ENCODE results near the gene EIF3K.

Gene EIF3K

DNA sequence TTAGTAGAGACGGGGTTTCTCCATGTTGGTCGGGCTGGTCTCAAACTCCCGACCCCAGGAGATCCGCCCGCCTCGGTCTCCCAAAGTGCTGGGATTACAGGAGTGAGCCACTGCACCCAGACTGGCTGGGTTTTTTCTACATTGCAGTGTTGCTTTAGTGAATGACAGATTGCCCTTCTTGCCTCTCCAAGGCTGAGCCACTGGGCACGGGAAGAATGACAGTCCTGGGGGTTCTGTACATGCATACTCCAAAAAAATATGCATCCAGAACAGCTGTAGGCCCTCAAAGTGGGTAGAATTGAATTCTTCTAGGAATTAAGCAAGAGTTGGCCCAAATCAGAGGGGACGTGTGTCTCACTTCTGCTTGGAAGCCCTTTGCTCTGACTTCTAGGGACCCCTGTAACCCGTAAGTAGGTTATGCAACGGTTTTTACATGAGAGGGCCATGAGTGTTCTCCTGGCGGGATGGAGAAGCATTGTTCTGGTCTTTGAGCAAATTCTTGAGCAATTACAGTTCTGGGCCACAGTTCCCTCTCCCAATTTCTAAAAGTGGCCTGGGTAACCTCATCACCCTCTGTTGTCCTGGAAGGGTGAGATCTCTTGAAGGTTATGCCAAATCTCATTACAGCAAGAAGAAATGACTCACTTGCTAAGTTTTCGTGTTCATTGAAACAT is 32.1 kb downstream of the EIF3K start:
- no peak for DNase-seq

- no peak for DNase-seq
Measured at GRCh38 chr19:38653028-38653571, 34.1 kb downstream of the EIF3K start.

DNA sequence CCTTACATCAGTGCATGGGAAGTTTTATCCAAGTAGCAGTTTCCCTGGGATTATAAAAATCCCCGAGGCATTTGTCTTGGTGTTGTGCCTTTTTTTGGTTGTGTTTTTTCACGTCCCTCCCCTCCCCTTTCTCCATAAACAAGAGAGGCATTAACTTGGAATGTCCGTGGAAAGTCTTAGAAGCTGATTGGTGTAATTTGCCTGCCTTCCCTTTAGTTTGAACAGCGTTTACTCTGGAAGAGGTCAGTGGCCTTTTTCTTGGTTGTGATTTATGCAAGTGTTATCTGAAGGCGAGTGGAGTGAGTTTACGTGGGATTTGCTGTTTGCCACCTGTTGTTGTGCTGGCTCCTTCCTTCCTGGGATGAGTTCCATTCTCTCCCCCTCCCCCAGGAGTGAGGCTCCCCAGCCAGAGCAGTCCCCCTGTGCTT is 35.7 kb downstream of the EIF3K start:
- no peak for DNase-seq

- no peak for DNase-seq
Measured at GRCh38 chr19:38655148-38655824, 36.3 kb downstream of the EIF3K start.

- DNase-seq, result peak; percentile 61
Measured at GRCh38 chr19:38656171-38656981, 37.4 kb downstream of the EIF3K start.

DNA sequence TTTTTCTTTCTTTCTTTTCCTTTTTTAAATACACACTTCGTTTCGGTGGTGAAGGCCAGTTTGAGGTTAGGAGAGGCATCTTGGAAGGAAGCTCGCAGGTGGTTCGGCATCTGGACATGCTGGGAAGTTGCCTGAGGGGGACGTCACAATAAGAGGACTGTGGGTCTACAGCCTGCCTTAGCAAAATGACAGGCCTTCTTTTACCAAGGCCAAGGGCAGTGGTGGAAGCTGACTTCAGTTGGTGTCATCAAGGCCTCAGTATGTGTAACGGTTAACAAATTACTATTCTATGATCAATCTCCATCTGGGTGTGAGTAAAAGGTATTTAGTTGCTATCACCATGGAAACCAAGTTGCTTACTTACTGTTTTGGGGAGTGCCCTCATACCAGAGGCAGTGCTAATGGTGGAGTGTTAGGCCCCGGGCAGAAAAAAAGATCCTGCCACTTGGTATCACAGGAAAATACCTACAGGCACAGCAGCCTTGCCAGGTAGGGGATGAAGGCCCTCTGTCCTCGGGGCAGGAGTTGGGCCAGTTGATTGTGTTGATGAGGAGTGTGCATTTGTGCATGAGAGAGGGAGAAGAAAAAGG is 38.7 kb downstream of the EIF3K start:
- DNase-seq, result no peak

- no peak for DNase-seq
Measured at GRCh38 chr19:38658462-38659306, 39.7 kb downstream of the EIF3K start.

DNA sequence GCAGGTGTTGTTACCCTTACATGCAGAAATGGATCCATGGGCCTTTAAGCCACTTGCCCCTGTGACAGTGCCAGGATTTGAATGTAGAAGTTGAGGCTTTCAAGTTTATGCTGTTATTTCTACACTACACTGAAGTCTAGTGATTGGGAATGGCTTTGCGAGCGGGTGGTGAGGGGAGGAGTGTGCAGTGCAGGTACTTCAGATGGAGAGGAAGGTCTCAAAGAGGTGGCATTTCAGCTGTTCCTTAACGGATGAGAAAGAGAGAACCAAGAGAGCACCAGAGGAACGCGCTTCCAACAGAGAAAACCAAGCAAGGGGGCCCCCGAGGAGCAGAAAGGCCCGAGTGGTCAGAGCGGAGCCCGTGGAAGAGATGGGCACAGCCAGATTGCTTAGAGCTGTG is 41.7 kb downstream of the EIF3K start:
- no peak for DNase-seq

GRCh38 chr19:38661136-38661535 is 42.1 kb downstream of the EIF3K start:
- no peak for DNase-seq

GRCh38 chr19:38661996-38662395 is 43.0 kb downstream of the EIF3K start:
- DNase-seq, result no peak

DNA sequence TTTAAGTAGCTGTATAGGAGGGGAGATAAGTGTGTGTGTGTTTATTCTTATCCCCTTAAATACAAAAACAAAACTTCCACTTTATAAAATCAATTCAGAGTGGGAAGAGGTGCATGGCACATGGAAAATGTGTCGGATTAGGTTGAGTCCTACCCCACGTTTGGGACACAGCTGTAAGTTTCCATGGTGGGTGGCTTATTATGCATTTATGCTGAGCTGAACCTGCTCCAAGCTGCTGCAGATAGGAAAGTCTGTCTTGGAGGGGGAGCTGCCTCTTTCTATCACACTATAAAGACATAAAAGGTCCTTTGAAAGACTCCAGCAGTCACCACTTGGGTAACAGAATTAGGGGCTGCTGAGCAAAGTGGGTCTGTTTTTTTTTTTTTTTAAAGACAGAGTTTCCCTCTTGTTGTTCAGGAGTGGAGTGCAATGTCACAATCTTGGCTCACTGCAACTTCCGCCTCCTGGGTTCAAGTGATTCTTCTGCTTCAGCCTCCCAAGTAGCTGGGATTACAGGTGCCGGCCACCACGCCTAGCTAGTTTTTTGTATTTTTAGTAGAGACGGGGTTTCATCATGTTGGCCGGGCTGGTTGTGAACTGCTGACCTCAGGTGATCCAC is 43.7 kb downstream of the EIF3K start:
- no peak for DNase-seq

- no peak for DNase-seq
Measured at GRCh38 chr19:38663156-38663651, 44.2 kb downstream of the EIF3K start.

DNA sequence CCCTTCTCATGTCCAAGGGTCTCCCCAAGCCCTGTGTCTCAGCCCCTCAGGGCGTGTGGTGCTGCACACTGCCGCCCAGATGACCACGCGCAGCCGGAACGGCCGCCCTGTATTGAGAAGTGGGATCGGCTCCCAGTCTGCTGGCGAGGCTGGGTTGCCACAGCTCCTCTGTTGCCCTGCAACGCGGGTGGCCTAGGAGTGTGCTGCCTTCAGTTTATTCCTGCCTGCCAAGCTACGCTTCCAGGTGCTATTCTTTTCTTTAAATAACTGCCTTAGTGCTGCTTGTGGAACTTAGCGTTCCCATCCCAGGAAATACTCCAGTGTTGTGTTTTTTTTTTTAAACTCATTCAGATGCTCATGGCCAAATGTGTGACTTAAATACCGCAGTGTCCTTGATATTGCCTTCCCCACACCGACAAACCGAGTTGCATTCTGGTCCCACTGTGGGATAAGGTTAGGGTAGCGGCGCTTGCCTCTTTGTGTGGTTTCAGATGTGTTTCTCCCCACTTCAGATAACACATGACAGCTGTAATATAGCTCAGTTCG is 45.0 kb downstream of the EIF3K start:
- DNase-seq, result peak; percentile 70

DNA sequence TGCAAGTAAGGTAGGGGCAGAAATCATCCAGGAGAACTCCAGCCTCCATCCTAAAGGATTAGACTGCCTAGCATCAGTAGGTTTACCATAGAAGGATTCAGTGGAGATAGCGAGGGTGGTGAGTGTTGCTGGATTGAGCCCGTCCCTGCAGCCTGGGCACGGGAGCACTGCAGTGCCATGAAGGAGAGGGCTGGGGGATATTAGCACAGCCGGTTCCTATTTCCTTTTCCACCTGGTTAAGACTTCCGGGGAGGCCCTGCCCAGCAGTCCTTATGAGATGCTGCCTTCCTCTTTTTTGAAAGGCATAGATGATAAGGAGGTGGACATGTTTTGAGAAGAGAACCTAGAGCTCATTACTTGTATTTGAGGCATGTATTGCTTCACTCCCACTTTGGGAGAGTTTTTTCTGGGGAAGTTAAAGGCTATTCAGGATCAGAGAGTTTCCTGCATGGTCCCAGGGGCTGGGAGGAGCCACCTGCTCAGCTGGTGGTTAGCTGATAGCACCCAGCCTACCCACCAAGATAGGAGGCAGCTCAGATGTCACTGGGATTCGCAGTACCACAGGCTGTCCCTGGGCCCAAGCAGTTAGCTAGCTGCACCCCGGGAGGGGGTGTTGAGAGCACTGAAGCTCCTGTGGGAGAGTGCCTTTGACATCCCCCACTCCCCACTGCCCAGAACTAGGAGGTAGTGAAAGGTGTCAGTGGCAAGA is 45.7 kb downstream of the EIF3K start:
- no peak for DNase-seq

DNA sequence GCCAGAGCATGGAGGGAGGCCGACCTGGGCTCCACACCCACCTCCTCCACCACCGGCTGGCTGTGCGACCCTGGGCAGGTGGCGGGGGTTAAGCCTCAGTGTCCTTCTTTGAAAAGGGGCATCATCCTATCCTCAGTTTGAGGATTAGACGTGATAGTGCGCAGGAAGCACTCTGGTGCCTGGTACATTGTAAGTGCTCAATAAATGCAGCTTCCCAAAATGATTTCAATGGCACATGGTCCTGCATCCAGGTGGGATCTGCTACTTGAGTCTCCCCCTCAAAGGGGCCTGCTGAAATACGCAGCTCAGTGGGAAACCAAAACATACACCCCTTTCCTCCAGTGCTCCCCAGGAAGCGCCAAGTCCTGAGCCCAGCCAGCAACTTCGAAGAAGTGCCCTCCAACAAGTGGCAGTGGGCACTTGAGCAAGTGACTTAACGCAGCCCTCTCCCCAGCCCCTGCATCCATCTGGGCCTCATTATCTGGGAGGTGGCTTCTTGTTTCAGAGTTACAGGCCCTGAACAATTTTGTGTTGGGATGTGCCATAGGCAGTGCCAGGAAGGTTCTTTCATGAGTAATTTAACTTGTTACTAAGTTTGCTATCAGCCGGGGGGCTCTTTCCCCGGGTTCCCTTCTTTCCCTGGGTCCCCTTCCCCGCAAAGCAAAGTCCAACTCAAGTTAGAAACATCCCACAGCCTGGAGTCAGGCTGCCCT is 46.4 kb downstream of the EIF3K start:
- DNase-seq, result no peak

- no peak for DNase-seq
Measured at GRCh38 chr19:38665950-38666662, 47.1 kb downstream of the EIF3K start.

GRCh38 chr19:38666663-38667511 is 47.9 kb downstream of the EIF3K start:
- DNase-seq, result no peak

DNA sequence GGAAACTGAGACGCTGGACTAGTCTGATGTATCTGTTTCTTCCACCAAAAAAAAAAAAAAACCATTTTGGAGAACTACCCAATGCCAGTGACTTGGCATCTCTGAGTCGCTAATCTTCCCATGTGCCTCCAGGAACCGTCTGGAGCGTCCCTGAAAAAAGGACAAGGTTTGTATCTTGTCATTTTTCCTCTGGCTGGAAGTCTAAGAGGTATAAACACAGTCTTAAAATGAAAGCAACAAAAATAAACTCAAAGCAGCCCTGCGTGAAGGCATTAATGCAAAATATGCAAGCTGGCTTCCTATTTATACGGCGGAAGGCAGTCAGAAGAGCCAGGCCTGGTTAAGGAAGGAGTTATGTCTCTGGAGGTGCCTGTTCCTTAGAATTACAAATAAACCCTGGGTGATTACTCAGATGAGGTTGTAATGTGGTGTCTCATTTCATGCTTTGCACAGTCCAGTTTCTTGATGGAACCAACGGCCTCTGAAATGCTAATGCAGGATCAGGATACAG is 48.7 kb downstream of the EIF3K start:
- DNase-seq, result no peak
